NCI-H1417 (cell line): ENCODE results near the gene TF.
A peak's percentile ranks its signal among the peaks of the same experiment; 100 is the strongest.

Experiments
- DNase-seq, 3 experiments: peaks; one replicate each; lab custom pipeline; 2025; lab: John Stamatoyannopoulos, UW

The TF gene

DNA sequence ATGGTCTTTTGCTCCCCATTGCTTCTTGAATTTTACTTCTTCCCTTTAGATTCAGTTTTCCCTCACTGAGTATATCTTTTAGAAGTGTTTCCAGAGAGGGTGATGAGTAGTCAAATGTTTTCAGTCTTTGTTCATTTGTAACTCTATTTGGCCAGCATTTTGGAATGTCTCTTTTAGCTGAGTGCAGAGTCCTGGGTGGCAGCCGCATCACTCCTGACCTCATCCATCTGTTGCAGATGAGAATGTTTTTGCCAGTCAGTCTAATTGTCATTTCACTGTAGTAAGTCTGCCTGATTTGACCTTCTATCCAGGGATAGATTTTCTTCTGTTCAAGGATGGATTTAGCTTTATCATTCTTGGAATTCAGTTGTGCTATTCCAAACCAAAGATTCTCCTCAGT, 66.7 kb downstream of the TF start:
- DNase-seq, result no peak

DNA sequence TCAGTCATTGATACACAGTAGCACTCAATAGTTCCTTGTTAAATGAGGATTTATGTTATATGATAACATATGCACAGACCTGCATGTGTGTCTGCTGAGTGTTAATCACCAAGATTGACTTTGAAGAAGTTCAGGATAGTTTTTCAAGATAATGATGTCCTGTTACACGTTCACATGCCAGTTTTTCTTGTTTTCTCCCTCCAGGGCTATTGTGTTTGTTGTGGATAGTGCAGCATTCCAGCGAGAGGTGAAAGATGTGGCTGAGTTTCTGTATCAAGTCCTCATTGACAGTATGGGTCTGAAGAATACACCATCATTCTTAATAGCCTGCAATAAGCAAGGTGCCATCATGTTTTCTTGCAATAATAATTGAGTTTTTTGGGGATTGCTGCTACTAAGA, 69.2 kb downstream of the TF start:
- no peak for DNase-seq

DNA sequence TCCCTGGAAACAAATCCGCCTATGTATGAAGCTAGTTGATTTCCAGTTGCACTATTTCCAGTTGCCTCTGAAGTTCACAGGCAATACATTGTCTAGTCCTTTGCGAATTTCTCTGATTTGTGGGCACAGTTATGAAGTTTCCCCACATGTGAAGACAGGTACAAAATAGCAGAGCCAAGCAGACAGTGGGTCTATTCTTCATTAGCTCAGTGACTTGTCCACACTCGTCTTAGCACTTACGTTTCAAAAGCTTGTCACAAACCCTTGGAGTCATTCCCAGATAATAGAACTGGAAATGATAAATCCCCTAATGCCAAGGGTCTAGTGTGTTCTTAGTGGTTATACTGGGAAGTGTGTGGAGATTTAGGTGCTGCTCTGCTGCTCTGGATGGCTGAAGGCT, 73.9 kb downstream of the TF start:
- DNase-seq, result no peak

DNA sequence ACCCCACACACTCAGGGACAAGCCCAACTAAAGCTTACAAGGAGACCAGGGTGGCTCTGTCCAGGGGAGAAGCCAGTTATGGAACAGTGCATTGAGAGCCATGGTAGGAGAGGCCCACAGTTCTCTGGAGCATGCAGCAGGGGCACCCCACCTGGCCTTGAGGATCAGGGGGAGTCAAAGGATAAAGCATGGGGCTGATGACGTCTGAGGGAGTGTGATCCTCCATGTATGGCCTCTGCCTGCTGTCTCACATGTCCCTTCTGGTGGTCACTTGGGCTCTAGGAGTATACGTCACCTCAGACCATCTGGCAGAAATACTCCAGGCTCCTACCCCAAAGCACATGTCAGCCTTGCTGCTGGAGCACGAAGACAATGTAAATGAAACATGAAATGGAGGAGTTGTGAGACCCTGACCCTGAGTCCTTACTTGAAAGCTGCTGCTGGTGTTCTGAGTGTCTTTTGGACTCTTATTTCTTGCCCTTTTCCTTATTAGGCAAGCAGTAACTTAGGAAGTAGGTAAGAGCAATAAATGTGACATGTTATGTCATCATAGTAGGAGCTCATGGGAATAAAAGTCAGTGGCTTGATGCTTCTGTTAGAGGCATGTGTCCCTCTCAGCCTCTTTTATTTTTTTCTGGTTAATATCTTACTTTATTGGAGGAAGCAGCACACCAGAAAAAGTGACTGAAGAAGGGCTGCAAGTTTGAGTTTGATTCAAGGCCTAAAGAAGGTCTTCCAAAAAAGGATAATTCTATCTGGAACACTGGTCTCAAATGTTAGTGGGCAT, 74.9 kb downstream of the TF start:
- no peak for DNase-seq

DNA sequence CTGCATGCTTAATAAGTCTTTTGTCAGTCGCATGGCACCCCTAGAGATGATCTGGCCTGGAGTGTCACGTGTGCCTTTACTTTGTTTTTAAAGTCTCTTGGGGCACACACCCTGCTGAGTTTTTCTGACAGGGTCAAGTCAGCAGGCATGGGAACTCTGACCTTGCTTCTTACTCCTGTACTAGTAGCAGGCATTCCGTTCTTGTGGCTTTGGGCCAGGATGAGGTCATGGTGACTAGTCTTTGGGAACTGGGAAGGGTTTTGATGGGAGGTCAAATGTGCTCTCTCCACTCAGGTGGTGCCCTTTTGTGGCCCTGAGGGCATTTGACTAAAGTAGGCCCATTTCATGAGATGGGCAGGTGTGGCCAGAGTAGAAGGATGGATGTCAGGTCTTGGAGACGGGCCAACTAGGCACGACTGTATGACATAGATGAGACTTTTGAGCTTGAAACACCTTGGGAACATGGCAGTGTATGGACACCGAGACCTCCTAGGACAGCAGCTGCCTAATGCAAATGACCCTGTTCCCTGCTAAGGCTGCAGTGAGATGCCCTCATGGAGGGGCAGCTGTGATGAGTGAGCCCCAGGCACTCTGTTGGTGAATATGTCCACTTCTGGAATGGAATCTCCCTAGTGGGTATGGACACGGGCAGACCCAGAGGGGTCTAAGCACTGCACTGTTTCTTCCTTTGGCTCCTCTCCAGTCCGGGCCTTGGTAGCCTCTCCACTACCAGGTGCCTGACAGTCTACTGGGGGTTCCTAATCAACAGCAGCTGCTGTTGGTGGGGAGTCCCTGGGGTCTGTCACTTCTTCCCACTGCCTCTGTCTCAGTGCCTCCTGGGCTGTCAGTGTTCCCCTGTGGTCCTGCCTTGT, 75.8 kb downstream of the TF start:
- peak in 2 of 3 experiments; percentile 9 to 61 for DNase-seq

DNA sequence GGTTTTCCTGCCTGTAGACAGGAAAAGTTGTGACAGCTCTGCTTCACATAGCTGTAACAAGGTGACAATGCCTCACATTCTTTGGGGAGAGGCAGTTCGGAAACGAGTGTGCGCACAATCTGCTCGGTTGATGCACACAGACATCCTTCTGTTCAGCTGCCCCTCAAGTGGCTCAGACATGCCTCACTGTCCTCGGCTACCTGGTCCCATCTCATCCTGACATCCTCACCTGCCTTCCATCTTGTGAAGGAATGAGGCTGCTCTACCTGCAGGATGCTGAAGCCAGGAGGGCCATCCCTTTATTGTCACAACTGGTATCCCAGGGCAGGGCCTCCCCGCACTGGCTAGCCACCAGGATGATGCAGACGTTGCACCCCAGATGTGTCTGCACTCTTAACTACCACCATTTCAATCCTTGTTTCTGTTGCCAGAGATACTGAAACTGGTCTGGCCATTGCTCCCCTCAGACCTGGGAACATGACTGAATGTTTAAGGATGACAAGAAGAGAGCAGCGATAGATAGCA, 78.8 kb downstream of the TF start:
- no peak for DNase-seq

DNA sequence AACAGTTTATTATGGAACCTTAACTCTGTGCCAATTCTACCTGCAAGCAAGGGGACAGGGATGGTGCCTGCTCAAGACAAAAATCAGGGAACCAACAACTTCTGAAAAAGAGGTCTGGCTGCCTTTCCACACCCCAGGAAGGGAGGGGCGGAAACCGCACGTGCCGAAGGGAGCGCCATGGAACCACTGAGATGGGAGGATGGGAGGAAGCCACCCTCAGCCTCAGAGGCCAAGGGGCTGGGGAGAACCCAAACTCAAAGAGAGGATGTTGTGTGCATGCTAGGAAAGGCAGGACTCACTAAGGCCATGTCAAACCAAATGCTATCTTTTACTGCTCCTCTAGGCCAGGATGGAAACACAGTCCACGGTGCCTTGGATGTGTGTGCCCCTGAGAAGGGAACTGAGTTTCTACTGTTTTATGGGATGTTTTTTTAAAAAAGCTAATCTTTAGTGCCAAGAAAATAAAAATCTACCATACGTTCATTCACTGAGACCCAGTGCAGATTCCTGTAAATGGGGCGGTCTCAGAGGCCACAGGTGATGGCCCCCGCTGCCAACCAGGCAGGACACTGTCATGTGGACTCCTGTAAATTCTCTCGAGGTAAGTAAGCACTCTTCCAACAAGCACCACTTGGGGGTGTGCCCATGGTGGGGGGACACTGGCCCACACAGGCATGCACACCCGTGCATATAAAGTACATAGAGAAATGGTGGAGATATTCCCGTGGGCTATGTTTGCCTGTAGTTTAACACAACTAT, 80.0 kb downstream of the TF start:
- DNase-seq, result no peak

DNA sequence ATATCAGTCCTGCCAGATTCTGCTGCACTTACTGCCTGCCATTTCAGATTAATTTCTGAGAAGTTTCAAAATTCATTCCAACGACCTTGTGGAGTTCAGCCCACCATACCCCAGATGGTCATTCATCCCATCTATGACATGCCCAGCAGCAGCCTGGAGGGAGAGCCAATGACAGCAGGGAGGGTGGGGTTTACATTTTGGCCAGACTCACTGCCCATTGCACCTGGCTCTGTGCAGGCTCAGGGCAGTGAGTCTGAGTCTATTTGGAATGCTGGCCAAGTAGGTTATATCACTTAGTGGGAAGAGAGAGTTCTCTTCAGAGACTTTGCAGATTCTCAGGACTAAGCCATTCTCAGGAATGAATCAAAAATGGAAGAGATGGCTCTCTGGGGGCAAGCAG, 80.9 kb downstream of the TF start:
- DNase-seq, result no peak

DNA sequence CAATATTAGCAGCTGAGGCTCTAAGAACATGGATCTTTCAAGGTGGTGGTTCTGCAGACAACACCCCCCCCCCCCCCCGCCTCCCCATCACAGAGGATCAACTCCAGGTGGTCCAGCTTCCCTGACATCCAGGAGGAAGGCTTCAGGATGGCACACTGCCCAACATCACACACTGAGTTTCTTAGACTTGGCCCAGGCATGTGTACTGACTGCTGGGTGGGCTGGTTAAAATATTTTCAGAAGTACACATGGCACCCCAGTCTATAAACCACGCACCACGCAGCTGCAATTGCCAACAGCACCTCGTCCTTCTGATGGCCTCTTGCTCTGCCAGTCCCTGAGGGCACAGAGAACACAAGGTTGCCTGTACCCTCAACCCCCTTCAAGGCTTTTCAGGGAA, 81.5 kb downstream of the TF start:
- no peak for DNase-seq

DNA sequence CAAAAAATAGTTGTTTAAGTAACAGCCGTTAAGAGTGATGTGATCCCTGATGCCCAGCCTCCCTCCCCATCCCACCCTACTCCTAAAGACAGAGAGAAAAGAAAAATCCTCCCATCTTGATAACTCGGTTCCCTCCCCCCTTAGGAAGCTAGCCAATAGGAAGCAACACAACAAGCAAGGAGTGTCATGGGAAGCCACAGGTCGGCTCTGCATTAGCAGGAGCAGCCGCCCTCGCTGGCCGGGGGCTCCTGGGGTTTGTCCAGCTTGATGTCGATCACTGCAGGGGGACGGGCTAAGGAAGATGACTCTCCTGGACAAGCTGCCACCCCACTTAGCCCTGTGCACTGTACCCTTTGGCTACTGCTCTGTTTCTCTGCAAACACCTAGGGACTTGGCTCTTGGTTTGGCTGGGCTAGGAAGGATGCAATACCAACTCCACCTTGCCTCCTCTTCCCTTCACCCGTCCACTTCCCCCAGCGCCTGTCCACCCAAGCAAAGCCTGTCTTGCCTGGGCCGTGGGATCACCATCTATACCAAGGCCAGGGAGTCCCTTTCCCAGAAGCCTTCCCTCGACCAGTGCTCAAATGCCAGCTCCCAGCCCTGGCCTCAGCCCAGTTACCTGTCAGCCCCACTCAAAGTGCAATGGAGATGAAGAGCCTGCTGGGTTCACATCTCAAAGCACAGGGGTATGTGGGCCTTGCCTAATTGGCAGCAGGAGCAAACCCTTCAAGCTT, 82.5 kb downstream of the TF start:
- DNase-seq, result no peak

DNA sequence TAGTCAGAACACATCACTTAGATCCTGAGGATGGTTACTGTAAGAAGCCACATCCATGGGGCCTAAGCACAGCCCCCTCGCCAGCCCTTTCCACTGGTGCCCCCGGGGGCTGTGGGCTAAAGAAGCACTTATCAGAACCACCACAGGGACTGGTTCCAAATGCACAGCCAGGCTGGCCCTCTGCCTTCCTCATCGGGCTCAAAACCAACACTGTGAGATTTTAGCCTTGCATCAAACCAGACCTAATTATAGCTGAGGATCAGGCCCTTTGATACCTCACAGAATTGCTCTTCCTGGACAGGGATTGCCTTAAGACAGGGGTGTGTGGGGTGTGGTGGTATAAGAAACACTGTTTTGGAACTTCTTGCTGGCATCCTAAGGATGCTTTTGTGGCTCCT, 83.1 kb downstream of the TF start:
- no peak for DNase-seq

DNA sequence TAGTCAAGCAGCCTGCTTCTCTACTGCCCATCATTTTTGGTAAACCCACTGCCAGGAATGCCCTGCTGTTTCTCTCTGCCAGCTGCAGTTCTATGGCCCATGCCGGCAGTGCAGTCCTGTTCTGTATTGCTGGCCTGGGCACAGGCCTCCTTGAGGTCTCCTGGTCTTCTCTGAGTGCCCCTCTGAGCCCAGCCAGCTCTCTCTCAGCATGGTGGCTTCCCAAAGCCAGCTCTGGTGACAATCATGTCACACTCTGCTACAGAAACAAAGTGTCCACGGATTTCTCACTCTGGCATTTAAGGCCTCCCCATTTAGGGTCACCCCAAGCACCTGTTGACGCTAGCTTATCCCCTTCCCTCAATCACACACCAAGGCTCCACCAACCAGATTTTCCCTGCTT, 83.9 kb downstream of the TF start:
- DNase-seq, result no peak

DNA sequence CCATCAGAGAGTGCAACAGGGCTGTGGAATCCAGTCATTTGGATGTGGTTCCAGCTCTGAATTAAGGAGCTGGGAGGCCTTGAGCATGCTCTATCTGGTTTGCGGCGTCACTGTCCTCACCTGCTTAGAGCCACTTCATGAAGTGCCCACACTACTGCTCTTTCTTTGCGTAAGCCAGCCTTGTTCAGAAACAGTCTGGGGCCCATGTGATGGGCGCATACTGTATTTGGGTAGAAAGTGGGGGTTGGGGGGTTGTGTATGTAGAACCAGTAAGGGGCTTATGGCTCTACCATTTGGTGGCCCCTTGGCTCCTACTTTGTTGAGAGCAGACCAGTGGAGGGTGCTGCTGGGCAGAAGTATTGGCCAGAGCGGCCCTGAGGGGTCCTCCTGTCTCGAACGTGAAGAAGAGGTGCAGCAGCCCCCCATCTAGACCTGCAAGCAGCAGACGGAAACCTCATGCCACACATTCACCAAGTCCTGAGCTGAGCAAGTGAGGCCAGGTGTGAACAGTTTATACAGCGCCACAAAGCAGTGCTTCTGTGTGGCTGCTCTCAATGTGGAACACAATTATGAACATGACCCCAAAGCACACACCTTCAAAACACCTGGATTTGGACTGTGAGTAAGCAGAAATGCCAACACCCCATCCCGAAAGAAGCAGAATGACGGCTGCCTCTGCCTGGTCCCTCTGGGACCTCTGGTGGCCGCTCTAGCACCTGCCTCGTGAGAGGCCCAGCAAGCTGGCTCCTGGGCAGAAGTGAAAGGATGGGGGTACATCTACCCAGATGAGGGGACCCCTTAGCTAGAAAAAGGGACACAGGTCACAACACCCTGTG, 86.0 kb downstream of the TF start:
- DNase-seq, result no peak

DNA sequence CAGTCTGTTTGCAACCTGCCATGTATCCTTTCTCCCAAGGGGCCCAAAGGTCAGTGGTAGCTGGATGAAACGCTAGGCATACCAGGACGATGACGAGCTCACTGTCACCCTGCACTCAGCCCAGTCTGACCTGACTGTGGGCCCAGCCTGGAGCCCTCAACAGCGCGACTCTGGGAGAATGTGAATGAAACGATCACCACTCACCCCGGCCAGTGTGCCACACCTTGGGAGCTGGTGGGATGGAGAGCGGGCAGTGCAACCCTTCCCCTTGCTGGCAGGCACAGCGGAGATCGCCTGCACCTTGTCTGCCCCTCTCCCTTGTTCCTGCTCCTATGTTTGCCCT, 86.6 kb downstream of the TF start:
- no peak for DNase-seq

DNA sequence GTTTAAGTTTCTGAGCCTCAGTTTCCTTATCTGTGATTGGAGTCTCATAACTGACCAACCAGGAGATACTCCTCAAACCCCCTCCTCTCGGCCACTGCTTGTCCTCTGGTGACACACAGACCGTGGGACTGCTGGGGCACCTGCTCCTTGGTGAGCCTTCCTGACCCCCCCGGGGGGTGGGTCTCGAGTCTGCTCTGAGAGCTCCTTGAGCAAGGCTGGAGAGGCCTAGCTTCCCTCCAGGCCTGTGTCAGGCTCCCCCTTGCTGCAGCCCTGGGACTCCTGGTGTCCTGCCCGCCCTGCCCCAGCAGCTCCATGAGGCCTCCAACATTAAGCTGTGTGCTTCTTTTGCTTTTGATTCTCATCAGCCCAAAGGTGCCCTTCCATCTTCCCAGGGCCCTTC, 87.1 kb downstream of the TF start:
- no peak for DNase-seq

DNA sequence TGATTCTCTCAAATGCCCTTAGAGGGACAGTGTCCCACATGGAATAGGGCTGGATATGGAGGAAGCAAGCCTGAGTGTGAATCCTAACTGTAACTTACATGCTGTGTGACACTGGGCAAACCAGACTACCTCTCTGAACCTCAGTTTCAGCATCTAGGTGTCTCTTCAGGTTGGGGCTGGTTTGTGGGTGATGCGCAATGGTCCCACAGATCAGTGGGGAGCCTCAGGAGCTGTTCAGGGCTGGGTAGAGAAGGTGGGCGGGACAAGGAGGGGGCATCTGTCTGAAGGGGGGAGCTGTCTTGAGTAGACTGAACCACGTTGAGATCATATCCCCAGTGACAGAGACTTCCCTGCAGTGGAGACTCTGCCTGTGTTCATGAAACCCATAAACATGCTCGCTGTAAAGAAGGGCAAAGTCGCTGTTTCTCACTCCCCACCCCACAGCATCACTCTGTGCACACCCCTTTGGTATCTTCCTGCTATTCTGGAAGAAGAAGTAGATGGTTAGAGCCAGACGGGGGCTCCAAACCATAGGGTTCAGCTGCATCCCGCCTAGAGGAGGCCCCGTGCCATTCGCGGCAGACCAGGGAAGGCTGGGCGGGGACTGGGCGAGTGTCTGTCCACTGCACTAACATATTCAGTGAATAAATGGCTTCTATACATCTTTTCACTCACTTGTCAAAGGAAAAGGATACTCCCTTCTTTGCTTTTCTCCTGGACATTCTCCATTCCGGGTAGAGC, 87.9 kb downstream of the TF start:
- no peak for DNase-seq

DNA sequence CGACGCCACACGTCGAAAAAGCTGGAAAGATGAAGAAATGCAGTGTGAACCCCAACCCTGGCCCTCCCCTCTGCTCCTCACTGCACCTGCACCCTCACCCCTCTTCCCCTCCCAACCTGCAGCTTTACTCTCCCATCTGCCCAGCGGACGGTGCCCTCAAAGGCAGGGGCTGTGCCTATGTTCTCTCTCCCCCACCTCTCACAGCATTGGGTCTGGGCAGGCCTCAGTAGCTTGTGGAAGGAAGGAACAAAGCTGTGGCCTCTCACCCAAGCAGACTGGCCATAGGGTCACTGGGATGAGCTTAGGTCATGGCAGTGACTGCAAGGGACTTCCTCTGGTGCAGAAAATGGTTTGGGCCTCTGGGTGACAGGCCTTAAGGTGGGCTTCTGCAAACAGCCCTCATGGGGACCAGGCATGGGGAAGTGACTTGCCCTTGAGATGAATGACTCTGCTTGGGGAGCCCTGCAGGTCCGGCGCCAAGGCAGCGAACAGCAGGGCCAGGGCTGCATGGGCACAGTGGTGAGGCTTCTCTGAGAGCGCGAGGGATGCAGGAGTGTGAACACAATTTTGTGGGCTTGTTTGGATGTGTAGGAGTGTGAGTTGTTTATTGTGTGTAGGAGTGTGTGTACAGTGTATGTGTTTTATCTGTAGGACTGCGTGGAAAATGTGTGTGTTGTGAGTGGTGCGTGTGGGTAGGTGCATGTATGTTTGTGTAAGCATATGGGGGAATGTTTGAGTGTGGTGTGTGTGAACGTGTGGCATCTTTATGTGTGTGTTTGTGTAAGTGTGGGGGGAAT, 88.6 kb downstream of the TF start:
- no peak for DNase-seq

DNA sequence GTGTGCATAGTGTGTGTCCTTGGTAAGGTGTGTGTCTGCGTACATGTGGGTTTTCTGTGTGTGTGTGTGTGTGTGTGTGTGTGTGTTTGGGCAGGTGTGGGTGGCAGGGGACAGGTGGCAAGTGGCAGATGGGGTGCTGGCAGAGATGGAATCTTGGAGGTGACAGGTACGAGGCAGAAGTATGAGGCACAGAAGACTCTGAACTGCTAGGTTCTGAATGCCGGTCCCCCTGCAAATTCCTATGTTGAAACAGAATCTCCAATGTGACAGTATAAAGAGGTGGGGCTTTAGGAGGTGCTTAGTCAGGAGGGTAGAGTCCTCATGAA, 89.2 kb downstream of the TF start:
- no peak for DNase-seq

DNA sequence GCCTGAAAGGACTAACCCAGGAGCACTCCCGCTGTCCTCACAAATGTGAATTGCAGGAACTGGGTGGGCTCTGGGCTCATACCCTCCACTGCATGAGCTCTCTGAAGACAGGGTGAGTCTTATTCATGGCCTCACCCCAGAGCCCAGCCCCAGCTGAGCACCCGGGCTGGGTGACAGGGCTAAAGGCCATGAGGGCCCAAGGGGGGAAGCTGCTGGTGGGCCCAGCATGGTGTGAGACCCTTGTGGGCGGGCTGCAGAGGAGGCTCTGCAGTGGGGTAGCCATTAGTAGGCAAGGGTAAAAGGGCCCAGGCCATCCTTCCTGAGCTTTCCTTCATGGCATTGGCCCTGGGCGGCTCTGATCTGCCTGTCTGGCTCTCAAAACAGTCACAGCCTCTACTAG, 89.8 kb downstream of the TF start:
- DNase-seq, result no peak
